ENCODE results near the gene SERPINB8. TPM values are rescaled to one million over a fixed set of nuclear protein-coding genes. Genes with fewer than 3 reads are reported as not detected.
A peak's percentile ranks its signal among the peaks of the same experiment; 100 is the strongest.

Gene SERPINB8
- total RNA-seq, 1 donor from 2014 or later = 4.2 TPM

DNA sequence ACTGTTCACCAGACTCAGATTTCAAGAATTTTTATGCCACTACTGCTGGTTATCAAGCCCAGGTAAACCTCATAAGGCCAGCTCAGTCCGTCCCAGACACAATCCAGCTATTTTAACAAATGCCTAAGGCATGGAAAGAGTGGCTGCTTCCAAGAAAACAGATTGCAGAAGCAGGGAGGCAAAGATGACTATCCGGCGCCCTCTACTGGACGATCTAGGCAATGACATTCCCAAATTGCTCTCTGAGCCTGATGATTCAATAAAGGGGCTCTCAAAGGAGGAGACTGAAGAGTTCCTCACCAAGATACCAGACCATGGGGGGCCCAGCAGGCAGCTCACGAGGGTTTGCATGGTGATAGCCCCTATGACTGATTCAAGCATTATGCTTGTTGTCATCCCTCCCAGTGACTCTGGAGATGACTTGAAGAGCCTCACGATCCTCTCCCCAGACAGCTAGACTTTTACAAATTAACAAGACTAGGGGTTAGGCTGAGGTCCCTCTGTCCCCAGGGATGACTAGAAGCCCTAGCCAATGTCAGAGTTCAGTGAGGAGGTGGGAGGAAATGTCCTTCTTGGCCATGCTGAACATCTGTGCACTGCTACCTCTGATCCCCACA, 25.0 kb downstream of the SERPINB8 start:
- Mint-ChIP-seq H3K27ac (ENCODE audit: unreplicated experiment) (no peak overlapping the region), H3K36me3 (ENCODE audit: unreplicated experiment) (peaks cover 5% of the 10 kb centered on the region), H3K4me3 (ENCODE audit: unreplicated experiment) (no peak overlapping the region), H3K4me1 (ENCODE audit: low read depth, unreplicated experiment) (no peaks in the 10 kb centered on the region), H3K27me3 (ENCODE audit: unreplicated experiment) (peaks cover 7% of the 10 kb centered on the region), H3K9me3 (ENCODE audit: unreplicated experiment) (no peaks in the 10 kb centered on the region)
- peak; percentile 93 for TF ChIP-seq CTCF (IDR thresholded peaks at IDR 0.05; ENCODE audit: partially characterized antibody, unreplicated experiment)
- peak; percentile 47 for DNase-seq

- TF ChIP-seq CTCF (IDR thresholded peaks at IDR 0.05; ENCODE audit: partially characterized antibody, unreplicated experiment) = no peak
- H3K27me3 Mint-ChIP-seq (ENCODE audit: unreplicated experiment) = peaks cover 12% of the 10 kb centered on the region
- no peak overlapping the region for H3K27ac Mint-ChIP-seq (ENCODE audit: unreplicated experiment)
- peaks cover 5% of the 10 kb centered on the region for H3K36me3 Mint-ChIP-seq (ENCODE audit: unreplicated experiment)
- H3K9me3 Mint-ChIP-seq (ENCODE audit: unreplicated experiment) = no peaks in the 10 kb centered on the region
- no peak for DNase-seq
- no peaks in the 10 kb centered on the region for H3K4me1 Mint-ChIP-seq (ENCODE audit: low read depth, unreplicated experiment)
- H3K4me3 Mint-ChIP-seq (ENCODE audit: unreplicated experiment) = no peak overlapping the region
Measured at GRCh38 chr18:63997041-63997440, 27.2 kb downstream of the SERPINB8 start.

- Mint-ChIP-seq H3K4me1 (ENCODE audit: low read depth, unreplicated experiment) (no peaks in the 10 kb centered on the region), H3K27me3 (ENCODE audit: unreplicated experiment) (peaks cover 12% of the 10 kb centered on the region)
- no peak for TF ChIP-seq CTCF (IDR thresholded peaks at IDR 0.05; ENCODE audit: partially characterized antibody, unreplicated experiment)
Measured at GRCh38 chr18:63997606-63998005, 27.7 kb downstream of the SERPINB8 start.

GRCh38 chr18:63999871-64000270, 30.0 kb downstream of the SERPINB8 start:
- no peak overlapping the region for H3K4me3 Mint-ChIP-seq (ENCODE audit: unreplicated experiment)
- no peak for DNase-seq
- peaks cover 5% of the 10 kb centered on the region for H3K36me3 Mint-ChIP-seq (ENCODE audit: unreplicated experiment)
- no peak overlapping the region for H3K27ac Mint-ChIP-seq (ENCODE audit: unreplicated experiment)
- H3K9me3 Mint-ChIP-seq (ENCODE audit: unreplicated experiment) = peaks cover 2% of the 10 kb centered on the region
- peaks cover 12% of the 10 kb centered on the region for H3K27me3 Mint-ChIP-seq (ENCODE audit: unreplicated experiment)
- TF ChIP-seq CTCF (IDR thresholded peaks at IDR 0.05; ENCODE audit: partially characterized antibody, unreplicated experiment) = no peak
- H3K4me1 Mint-ChIP-seq (ENCODE audit: low read depth, unreplicated experiment) = no peaks in the 10 kb centered on the region

More at GRCh38 chr18:63997606-63998005, 27.7 kb downstream of the SERPINB8 start:
- H3K4me3 Mint-ChIP-seq (ENCODE audit: unreplicated experiment) = no peak overlapping the region
- peaks cover 5% of the 10 kb centered on the region for H3K36me3 Mint-ChIP-seq (ENCODE audit: unreplicated experiment)
- no peaks in the 10 kb centered on the region for H3K9me3 Mint-ChIP-seq (ENCODE audit: unreplicated experiment)
- DNase-seq = no peak
- no peak overlapping the region for H3K27ac Mint-ChIP-seq (ENCODE audit: unreplicated experiment)

- Mint-ChIP-seq H3K36me3 (ENCODE audit: unreplicated experiment) (no peaks in the 10 kb centered on the region), H3K4me3 (ENCODE audit: unreplicated experiment) (no peak overlapping the region), H3K27me3 (ENCODE audit: unreplicated experiment) (peaks cover 7% of the 10 kb centered on the region), H3K9me3 (ENCODE audit: unreplicated experiment) (peaks cover 2% of the 10 kb centered on the region), H3K27ac (ENCODE audit: unreplicated experiment) (no peak overlapping the region), H3K4me1 (ENCODE audit: low read depth, unreplicated experiment) (no peaks in the 10 kb centered on the region)
- no peak for DNase-seq
- no peak for TF ChIP-seq CTCF (IDR thresholded peaks at IDR 0.05; ENCODE audit: partially characterized antibody, unreplicated experiment)
Measured at GRCh38 chr18:64002581-64002980, 32.7 kb downstream of the SERPINB8 start.
